ENCODE measurements around the gene TRIM5. TPM values are rescaled to one million over a fixed set of nuclear protein-coding genes. Genes with fewer than 3 reads are reported as not detected.
A peak's percentile ranks its signal among the peaks of the same experiment; 100 is the strongest.
"Not testable (repeated sequence)": the region's sequence is repeated elsewhere in the genome, so short reads cannot be mapped to it uniquely, and the experiment has no call there.

The TRIM5 gene, protein sequence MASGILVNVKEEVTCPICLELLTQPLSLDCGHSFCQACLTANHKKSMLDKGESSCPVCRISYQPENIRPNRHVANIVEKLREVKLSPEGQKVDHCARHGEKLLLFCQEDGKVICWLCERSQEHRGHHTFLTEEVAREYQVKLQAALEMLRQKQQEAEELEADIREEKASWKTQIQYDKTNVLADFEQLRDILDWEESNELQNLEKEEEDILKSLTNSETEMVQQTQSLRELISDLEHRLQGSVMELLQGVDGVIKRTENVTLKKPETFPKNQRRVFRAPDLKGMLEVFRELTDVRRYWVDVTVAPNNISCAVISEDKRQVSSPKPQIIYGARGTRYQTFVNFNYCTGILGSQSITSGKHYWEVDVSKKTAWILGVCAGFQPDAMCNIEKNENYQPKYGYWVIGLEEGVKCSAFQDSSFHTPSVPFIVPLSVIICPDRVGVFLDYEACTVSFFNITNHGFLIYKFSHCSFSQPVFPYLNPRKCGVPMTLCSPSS
- total RNA-seq (15.2 TPM), polyA plus RNA-seq (1 to 10 TPM; 6.0 to 7.7 (median 7.5) TPM)

DNA sequence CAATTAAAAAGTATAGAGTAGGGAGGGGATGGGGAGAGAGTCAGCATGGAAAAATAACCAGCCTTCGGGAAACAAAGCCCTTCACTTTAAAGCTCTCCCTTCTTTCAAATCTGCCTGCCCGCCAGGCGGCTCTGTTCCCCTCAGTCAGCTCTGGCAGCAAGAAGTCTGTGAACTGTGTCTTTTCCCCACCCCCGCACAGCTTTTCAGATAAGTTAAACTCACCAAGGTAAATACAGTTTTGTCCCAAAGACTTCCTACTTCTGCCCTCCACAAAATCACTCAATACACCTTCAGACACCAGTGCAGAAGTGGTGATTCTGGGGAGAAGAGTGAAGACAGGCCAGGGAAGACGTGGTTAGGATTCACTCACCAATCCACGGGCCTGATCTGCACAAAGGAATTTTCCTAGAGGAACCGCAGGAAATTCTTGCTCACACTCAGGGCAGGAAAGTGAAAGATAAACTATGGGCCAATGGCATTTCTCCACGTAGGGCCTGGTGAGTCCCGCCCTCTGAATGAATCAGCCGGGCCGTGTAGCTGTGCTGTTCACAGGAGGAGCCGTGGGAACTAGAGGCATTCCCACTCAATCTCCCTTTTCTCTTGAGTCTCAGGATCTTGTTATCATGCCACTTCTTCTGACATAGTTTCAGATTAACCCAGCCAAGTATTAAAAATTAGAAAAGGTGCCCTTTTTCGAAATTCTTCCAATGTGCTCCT, at the start of gene TRIM5:
Gene TRIM5 (minus strand): TSS at position 429 of the 717 bp plus-strand sequence. CDS start 4,897 bp downstream, outside the sequence.
- H3K4me3 Mint-ChIP-seq = peak within 1 kb of the TSS; percentile 81 to 99 (median 97)
- peak; percentile 66 to 71 for ATAC-seq (ENCODE audit: low read depth in 2 of 2)
- Histone ChIP-seq H3K9me3 (ENCODE audit: control insufficient read depth in 2 of 2, low read length in 2 of 2) (no peaks in the 10 kb centered on the region), H3K4me1 (ENCODE audit: control insufficient read depth, insufficient read depth, low read length, poor library complexity, severe bottlenecking) (peaks cover 36% of the 10 kb centered on the region), H3K27me3 (ENCODE audit: control insufficient read depth, insufficient read depth, low read length) (no peaks in the 10 kb centered on the region), H3K36me3 (ENCODE audit: control insufficient read depth, insufficient read depth, low read length) (peaks cover 6% of the 10 kb centered on the region), H3K4me3 (ENCODE audit: low read depth, low read length) (peak within 1 kb of the TSS; percentile 93), H3K27ac (ENCODE audit: insufficient read depth, low read length, poor library complexity, severe bottlenecking) (peak within 1 kb of the TSS; percentile 89)
- peak; percentile 66 to 90 (median 71) for DNase-seq
- peak within 1 kb of the TSS; percentile 81 to 97 (median 96) for H3K27ac Mint-ChIP-seq
- peaks cover 4% of the 10 kb centered on the region for H3K27me3 Mint-ChIP-seq
- H3K36me3 Mint-ChIP-seq = peaks cover 4% of the 10 kb centered on the region
- no peaks in the 10 kb centered on the region for H3K9me3 Mint-ChIP-seq
- H3K4me1 Mint-ChIP-seq = peaks cover 20 to 67% (median 52%) of the 10 kb centered on the region in 4 donors

DNA sequence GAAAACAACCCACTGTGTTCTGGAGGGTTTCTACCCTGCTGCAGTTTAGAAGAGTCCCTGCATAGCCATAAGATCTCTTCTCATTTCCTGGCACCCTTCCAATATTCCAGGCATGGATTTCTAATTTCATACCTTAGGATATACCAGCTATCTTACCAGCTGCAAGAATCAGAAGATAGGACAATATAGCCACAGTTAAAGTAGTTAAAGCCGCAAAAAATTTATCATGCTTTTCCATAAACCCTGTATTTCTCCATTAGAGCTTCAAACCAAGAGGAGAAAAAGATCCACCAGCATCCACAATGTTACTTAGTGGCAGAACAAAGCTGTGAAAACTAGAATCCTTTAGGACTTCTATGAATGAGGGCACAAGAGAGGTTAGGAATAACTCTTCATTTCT, 42.8 kb upstream of the TRIM5 start:
- no peak for DNase-seq
- no peak overlapping the region for H3K4me3 Mint-ChIP-seq
- peaks cover 0 to 2% (median 0%) of the 10 kb centered on the region in 7 donors for H3K9me3 Mint-ChIP-seq
- Histone ChIP-seq H3K36me3 (ENCODE audit: control insufficient read depth, insufficient read depth, low read length) (no peaks in the 10 kb centered on the region), H3K4me1 (ENCODE audit: control insufficient read depth, insufficient read depth, low read length, poor library complexity, severe bottlenecking) (no peaks in the 10 kb centered on the region), H3K9me3 (ENCODE audit: control insufficient read depth in 2 of 2, low read length in 2 of 2) (no peaks in the 10 kb centered on the region), H3K27me3 (ENCODE audit: control insufficient read depth, insufficient read depth, low read length) (no peaks in the 10 kb centered on the region), H3K4me3 (ENCODE audit: low read depth, low read length) (no peak overlapping the region), H3K27ac (ENCODE audit: insufficient read depth, low read length, poor library complexity, severe bottlenecking) (no peak overlapping the region)
- peaks cover 4% of the 10 kb centered on the region for H3K27me3 Mint-ChIP-seq
- no peak overlapping the region for H3K27ac Mint-ChIP-seq
- H3K36me3 Mint-ChIP-seq = peaks cover 7% of the 10 kb centered on the region
- H3K4me1 Mint-ChIP-seq = no peaks in the 10 kb centered on the region
- no peak for ATAC-seq (ENCODE audit: low read depth in 2 of 2)

DNA sequence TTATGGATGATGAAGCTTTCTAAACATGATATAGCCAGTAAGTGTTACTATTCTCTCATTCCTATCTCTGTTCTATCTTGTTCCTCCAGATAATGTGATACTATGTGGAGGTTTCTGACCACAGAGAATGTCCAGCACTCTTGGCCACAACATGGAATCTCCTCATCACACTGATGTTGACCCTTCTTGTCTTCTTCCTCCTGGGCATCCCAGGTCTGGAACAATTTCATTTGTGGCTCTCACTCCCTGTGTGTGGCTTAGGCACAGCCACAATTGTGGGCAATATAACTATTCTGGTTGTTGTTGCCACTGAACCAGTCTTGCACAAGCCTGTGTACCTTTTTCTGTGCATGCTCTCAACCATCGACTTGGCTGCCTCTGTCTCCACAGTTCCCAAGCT, 41.5 kb upstream of the TRIM5 start:
- Mint-ChIP-seq H3K4me1 (no peaks in the 10 kb centered on the region), H3K27ac (no peak overlapping the region), H3K27me3 (peaks cover 4% of the 10 kb centered on the region), H3K36me3 (peaks cover 7% of the 10 kb centered on the region), H3K4me3 (no peak overlapping the region), H3K9me3 (peaks cover 0 to 2% (median 0%) of the 10 kb centered on the region in 7 donors)
- H3K36me3 ChIP-seq (ENCODE audit: control insufficient read depth, insufficient read depth, low read length) = no peaks in the 10 kb centered on the region
- no peaks in the 10 kb centered on the region for H3K27me3 ChIP-seq (ENCODE audit: control insufficient read depth, insufficient read depth, low read length)
- H3K4me1 ChIP-seq (ENCODE audit: control insufficient read depth, insufficient read depth, low read length, poor library complexity, severe bottlenecking) = no peaks in the 10 kb centered on the region
- DNase-seq (no peak), ATAC-seq (ENCODE audit: low read depth in 2 of 2) (no peak)
- no peaks in the 10 kb centered on the region for H3K9me3 ChIP-seq (ENCODE audit: control insufficient read depth in 2 of 2, low read length in 2 of 2)
- H3K4me3 ChIP-seq (ENCODE audit: low read depth, low read length) = no peak overlapping the region
- H3K27ac ChIP-seq (ENCODE audit: insufficient read depth, low read length, poor library complexity, severe bottlenecking) = no peak overlapping the region

- H3K27me3 Mint-ChIP-seq = peaks cover 4% of the 10 kb centered on the region
- H3K9me3 Mint-ChIP-seq = peaks cover 0 to 6% (median 0%) of the 10 kb centered on the region in 7 donors
- no peaks in the 10 kb centered on the region for H3K4me1 Mint-ChIP-seq
- H3K4me3 Mint-ChIP-seq = no peak overlapping the region
- Histone ChIP-seq H3K27ac (ENCODE audit: insufficient read depth, low read length, poor library complexity, severe bottlenecking) (no peak overlapping the region), H3K36me3 (ENCODE audit: control insufficient read depth, insufficient read depth, low read length) (peaks cover 5% of the 10 kb centered on the region), H3K4me3 (ENCODE audit: low read depth, low read length) (no peak overlapping the region), H3K9me3 (ENCODE audit: control insufficient read depth in 2 of 2, low read length in 2 of 2) (no peaks in the 10 kb centered on the region), H3K4me1 (ENCODE audit: control insufficient read depth, insufficient read depth, low read length, poor library complexity, severe bottlenecking) (no peaks in the 10 kb centered on the region), H3K27me3 (ENCODE audit: control insufficient read depth, insufficient read depth, low read length) (no peaks in the 10 kb centered on the region)
- no peak overlapping the region for H3K27ac Mint-ChIP-seq
- peaks cover 19% of the 10 kb centered on the region for H3K36me3 Mint-ChIP-seq
- DNase-seq (no peak), ATAC-seq (ENCODE audit: low read depth in 2 of 2) (no peak)
Observed at GRCh38 chr11:5722622-5723021, 37.7 kb upstream of the TRIM5 start.

- Histone ChIP-seq H3K27me3 (ENCODE audit: control insufficient read depth, insufficient read depth, low read length) (no peaks in the 10 kb centered on the region), H3K9me3 (ENCODE audit: control insufficient read depth in 2 of 2, low read length in 2 of 2) (peaks cover 0 to 3% of the 10 kb centered on the region in 2 experiments), H3K4me1 (ENCODE audit: control insufficient read depth, insufficient read depth, low read length, poor library complexity, severe bottlenecking) (no peaks in the 10 kb centered on the region), H3K36me3 (ENCODE audit: control insufficient read depth, insufficient read depth, low read length) (peaks cover 5% of the 10 kb centered on the region), H3K27ac (ENCODE audit: insufficient read depth, low read length, poor library complexity, severe bottlenecking) (no peak overlapping the region), H3K4me3 (ENCODE audit: low read depth, low read length) (no peak overlapping the region)
- Mint-ChIP-seq H3K27ac (peak overlapping the region in 1 of 3 donors; percentile 16), H3K9me3 (peaks cover 0 to 6% (median 3%) of the 10 kb centered on the region in 7 donors), H3K27me3 (peaks cover 4% of the 10 kb centered on the region), H3K36me3 (peaks cover 19% of the 10 kb centered on the region), H3K4me1 (no peaks in the 10 kb centered on the region), H3K4me3 (no peak overlapping the region)
- DNase-seq = no peak
- ATAC-seq (ENCODE audit: low read depth in 2 of 2) = no peak
Observed at GRCh38 chr11:5719703-5720495, 35.0 kb upstream of the TRIM5 start.

DNA sequence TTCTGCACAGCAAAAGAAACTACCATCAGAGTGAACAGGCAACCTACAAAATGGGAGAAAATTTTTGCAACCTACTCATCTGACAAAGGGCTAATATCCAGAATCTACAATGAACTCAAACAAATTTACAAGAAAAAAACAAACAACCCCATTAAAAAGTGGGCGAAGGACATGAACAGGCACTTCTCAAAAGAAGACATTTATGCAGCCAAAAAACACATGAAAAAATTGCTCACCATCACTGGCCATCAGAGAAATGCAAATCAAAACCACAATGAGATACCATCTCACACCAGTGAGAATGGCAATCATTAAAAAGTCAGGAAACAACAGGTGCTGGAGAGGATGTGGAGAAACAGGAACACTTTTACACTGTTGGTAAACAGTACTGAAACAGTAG, 31.6 kb upstream of the TRIM5 start:
- not testable (repeated sequence) for H3K4me3 ChIP-seq (ENCODE audit: low read depth, low read length); H3K27ac Mint-ChIP-seq; H3K9me3 Mint-ChIP-seq; H3K4me3 Mint-ChIP-seq; H3K4me1 Mint-ChIP-seq; ATAC-seq (ENCODE audit: low read depth in 2 of 2); H3K27me3 ChIP-seq (ENCODE audit: control insufficient read depth, insufficient read depth, low read length); H3K27me3 Mint-ChIP-seq; H3K36me3 ChIP-seq (ENCODE audit: control insufficient read depth, insufficient read depth, low read length); H3K27ac ChIP-seq (ENCODE audit: insufficient read depth, low read length, poor library complexity, severe bottlenecking); DNase-seq; H3K4me1 ChIP-seq (ENCODE audit: control insufficient read depth, insufficient read depth, low read length, poor library complexity, severe bottlenecking); H3K9me3 ChIP-seq (ENCODE audit: control insufficient read depth in 2 of 2, low read length in 2 of 2)
- peaks cover 19% of the 10 kb centered on the region for H3K36me3 Mint-ChIP-seq

DNA sequence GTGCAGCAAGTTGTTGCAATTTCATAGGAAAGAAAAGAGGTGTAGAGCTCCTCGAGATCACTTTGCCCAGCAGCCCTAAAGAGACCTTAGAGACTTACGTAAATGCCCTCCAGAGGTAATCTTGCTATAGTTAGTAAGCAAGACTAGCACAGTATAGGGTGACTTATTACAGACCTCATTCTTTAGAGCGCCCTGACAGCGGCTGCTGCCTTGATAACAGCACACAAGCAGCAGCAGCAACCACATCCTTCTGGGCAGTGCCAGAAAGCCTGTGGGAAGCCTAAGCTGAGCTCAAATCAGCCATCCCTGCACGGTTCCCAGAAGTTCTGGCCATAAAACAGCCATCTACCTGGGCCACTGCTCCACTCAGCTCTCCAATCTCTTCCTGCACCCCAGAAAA, 28.8 kb upstream of the TRIM5 start:
- Histone ChIP-seq H3K4me1 (ENCODE audit: control insufficient read depth, insufficient read depth, low read length, poor library complexity, severe bottlenecking) (no peaks in the 10 kb centered on the region), H3K27ac (ENCODE audit: insufficient read depth, low read length, poor library complexity, severe bottlenecking) (no peak overlapping the region), H3K9me3 (ENCODE audit: control insufficient read depth in 2 of 2, low read length in 2 of 2) (peaks cover 0 to 3% of the 10 kb centered on the region in 2 experiments), H3K36me3 (ENCODE audit: control insufficient read depth, insufficient read depth, low read length) (peaks cover 26% of the 10 kb centered on the region), H3K27me3 (ENCODE audit: control insufficient read depth, insufficient read depth, low read length) (no peaks in the 10 kb centered on the region), H3K4me3 (ENCODE audit: low read depth, low read length) (no peak overlapping the region)
- Mint-ChIP-seq H3K9me3 (peaks cover 0 to 5% (median 2%) of the 10 kb centered on the region in 7 donors), H3K4me3 (no peak overlapping the region), H3K4me1 (peaks cover 3 to 9% (median 6%) of the 10 kb centered on the region in 4 donors), H3K36me3 (peaks cover 20% of the 10 kb centered on the region), H3K27me3 (no peaks in the 10 kb centered on the region), H3K27ac (peak overlapping the region in 1 of 3 donors; percentile 38)
- DNase-seq (no peak), ATAC-seq (ENCODE audit: low read depth in 2 of 2) (peak in 1 of 2 donors; percentile 14)

Measured in CD4-positive, CD25-positive, alpha-beta regulatory T cell (primary cell).